Measurements from ENCODE around the gene ACADS.

Gene ACADS

DNA sequence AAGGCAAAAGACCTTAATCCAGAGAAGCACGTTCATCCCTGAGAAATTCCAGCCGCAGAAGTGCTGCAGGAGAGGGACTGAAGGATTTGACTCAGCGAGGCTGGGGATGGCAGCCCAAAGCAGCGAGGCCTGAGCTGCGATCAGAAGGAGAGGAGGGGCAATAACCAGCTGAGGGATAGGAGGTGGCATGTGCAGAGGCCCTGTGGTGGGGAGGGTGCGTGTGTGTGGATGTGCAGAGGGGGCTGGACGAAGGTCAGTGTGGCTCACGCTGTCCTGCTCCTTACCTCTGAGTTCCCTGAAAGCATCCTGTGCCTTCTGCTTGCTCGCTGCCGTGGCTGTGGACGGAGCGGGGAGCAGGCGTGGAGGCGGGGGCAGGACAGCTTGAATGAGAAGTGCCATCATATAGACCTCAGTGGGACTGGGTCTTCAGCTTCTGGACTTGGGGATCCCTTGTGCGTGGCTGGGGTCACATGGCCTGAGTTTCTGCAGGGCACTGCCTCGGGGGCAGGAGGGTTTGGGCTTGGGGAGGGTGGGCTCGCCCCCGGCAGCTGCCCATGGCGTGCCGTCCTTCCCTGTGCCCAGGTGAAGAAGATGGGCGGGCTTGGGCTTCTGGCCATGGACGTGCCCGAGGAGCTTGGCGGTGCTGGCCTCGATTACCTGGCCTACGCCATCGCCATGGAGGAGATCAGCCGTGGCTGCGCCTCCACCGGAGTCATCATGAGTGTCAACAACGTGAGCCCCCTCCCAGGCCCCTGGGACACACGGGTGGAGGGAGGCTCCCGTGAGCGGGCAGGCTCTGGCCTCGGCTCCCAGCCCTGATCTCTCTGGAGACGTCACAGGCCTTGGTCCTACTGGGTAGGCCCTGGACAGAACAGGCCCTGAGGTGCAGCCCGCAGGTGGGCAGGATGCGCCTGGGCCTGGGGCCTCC lies 11.0 kb downstream of the ACADS start:
- Histone ChIP-seq H3K9me3 (ENCODE audit: control insufficient read depth, insufficient read depth, low read length) (no peaks in the 10 kb centered on the region), H3K36me3 (ENCODE audit: control insufficient read depth, insufficient read depth, low read length) (peaks cover 2% of the 10 kb centered on the region), H3K4me1 (ENCODE audit: control insufficient read depth, insufficient read depth, low read length) (no peaks in the 10 kb centered on the region), H3K9ac (ENCODE audit: low read depth, low read length) (no peak overlapping the region), H3K4me3 (ENCODE audit: low read depth, low read length) (no peak overlapping the region), H3K27me3 (ENCODE audit: control insufficient read depth, insufficient read depth, low read length) (no peaks in the 10 kb centered on the region)

DNA sequence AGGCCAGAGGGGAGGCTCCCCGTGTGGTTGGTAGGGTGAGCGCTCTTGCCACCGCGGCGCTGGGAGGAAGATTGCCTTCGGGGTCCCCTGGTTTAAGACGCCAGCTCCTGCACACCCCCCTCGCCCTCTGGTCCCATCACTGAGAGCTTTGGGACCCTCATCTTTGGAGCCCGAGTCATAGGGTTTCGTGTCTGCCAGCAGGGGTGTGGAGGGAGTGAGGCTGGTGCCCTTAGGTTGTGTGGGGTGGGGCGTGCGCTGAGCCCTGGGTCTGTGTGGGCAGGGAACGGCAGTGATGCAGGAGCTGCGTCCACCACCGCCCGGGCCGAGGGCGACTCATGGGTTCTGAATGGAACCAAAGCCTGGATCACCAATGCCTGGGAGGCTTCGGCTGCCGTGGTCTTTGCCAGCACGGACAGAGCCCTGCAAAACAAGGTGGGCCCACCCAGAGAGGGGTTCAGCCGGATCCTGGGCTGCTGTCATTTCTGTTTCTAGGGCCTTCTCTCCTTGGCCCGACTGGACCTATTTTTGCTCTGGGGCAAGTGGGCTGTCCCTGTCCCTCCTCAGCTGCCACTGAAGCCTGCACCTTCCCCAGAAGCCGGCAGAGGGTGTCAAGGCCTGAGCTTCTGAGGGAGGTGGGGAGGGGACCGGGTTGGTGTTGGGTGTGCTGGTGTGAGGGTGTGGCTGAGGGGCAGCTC lies 12.1 kb downstream of the ACADS start:
- peaks cover 2% of the 10 kb centered on the region for H3K36me3 ChIP-seq (ENCODE audit: control insufficient read depth, insufficient read depth, low read length)
- no peaks in the 10 kb centered on the region for H3K9me3 ChIP-seq (ENCODE audit: control insufficient read depth, insufficient read depth, low read length)
- no peaks in the 10 kb centered on the region for H3K4me1 ChIP-seq (ENCODE audit: control insufficient read depth, insufficient read depth, low read length)
- H3K27me3 ChIP-seq (ENCODE audit: control insufficient read depth, insufficient read depth, low read length), result no peaks in the 10 kb centered on the region
- no peak overlapping the region for H3K9ac ChIP-seq (ENCODE audit: low read depth, low read length)
- H3K4me3 ChIP-seq (ENCODE audit: low read depth, low read length), result no peak overlapping the region

DNA sequence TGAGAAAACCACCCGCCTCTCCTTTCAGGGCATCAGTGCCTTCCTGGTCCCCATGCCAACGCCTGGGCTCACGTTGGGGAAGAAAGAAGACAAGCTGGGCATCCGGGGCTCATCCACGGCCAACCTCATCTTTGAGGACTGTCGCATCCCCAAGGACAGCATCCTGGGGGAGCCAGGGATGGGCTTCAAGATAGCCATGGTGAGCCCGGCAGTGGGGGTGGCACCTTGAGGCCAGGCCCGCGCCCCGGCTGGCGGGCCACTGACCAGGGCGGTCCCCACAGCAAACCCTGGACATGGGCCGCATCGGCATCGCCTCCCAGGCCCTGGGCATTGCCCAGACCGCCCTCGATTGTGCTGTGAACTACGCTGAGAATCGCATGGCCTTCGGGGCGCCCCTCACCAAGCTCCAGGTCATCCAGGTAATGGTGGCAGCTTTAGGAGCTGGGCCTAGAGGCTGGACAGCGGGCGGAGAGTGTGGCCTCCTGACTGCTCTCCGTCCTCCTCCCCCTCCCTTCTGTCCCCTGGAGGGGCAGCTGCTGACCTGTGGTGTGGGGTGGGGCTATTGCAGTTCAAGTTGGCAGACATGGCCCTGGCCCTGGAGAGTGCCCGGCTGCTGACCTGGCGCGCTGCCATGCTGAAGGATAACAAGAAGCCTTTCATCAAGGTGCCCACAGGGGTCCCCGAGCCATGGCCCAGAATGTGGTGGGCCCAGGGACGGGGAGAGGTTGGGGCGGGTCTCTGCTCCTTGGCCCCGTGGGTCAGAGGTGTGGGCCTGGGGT lies 12.8 kb downstream of the ACADS start:
- Histone ChIP-seq H3K4me1 (ENCODE audit: control insufficient read depth, insufficient read depth, low read length) (no peaks in the 10 kb centered on the region), H3K9me3 (ENCODE audit: control insufficient read depth, insufficient read depth, low read length) (no peaks in the 10 kb centered on the region), H3K9ac (ENCODE audit: low read depth, low read length) (no peak overlapping the region), H3K36me3 (ENCODE audit: control insufficient read depth, insufficient read depth, low read length) (peaks cover 2% of the 10 kb centered on the region), H3K4me3 (ENCODE audit: low read depth, low read length) (no peak overlapping the region), H3K27me3 (ENCODE audit: control insufficient read depth, insufficient read depth, low read length) (no peaks in the 10 kb centered on the region)

DNA sequence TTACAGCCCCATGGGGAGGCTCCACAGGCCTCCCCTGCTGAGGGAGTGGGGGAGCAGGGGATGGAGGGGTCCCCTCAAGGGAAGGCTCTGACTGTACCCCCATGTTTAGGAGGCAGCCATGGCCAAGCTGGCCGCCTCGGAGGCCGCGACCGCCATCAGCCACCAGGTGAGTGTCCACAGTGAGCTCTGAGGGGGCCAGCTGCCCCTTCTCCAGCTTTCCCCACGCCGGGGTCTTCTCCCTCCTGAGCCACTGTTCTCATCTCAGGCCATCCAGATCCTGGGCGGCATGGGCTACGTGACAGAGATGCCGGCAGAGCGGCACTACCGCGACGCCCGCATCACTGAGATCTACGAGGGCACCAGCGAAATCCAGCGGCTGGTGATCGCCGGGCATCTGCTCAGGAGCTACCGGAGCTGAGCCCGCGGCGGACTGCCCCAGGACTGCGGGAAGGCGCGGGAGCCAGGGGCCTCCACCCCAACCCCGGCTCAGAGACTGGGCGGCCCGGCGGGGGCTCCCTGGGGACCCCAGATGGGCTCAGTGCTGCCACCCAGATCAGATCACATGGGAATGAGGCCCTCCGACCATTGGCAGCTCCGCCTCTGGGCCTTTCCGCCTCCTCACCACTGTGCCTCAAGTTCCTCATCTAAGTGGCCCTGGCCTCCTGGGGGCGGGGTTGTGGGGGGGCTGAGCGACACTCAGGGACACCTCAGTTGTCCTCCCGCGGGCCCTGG lies 13.6 kb downstream of the ACADS start:
- Histone ChIP-seq H3K36me3 (ENCODE audit: control insufficient read depth, insufficient read depth, low read length) (peaks cover under 1% of the 10 kb centered on the region), H3K4me1 (ENCODE audit: control insufficient read depth, insufficient read depth, low read length) (no peaks in the 10 kb centered on the region), H3K9ac (ENCODE audit: low read depth, low read length) (no peak overlapping the region), H3K27me3 (ENCODE audit: control insufficient read depth, insufficient read depth, low read length) (no peaks in the 10 kb centered on the region), H3K9me3 (ENCODE audit: control insufficient read depth, insufficient read depth, low read length) (no peaks in the 10 kb centered on the region), H3K4me3 (ENCODE audit: low read depth, low read length) (no peak overlapping the region)

DNA sequence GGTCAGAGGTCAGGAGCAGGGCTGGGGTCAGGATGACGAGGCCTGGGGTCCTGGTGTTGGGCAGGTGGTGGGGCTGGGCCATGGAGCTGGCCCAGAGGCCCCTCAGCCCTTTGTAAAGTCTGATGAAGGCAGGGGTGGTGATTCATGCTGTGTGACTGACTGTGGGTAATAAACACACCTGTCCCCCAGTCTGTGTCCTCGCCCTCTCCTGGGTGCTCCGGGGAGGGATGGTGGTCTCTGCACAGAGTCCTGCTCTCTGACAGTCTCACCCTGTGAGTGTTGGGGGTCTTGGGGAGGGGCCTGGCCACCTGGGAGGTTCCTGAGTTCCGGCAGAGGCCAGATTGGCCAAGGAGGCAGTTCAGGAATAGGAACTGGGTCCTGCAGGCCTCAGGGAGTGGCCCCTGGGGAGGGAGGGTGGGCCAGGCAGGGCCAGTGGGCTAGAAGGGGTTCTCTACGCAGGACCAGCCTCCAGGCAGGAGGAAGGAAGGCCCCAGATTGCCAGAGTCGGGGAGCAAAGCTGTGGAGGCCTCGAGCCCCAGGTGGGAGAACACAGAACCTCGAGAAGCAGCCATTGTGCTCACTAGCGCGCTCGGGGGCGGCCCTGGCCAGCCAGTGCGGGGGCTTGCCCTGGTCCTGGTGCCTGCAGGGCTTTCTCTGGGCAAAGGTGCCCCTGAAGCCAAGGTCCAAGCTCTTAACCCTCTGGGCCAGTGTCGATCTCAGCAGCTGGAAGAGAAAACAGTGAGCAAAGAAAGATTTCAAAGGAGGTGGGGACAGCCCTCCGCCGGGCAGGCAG lies 14.4 kb downstream of the ACADS start:
- no peaks in the 10 kb centered on the region for H3K27me3 ChIP-seq (ENCODE audit: control insufficient read depth, insufficient read depth, low read length)
- no peak overlapping the region for H3K4me3 ChIP-seq (ENCODE audit: low read depth, low read length)
- no peaks in the 10 kb centered on the region for H3K9me3 ChIP-seq (ENCODE audit: control insufficient read depth, insufficient read depth, low read length)
- no peaks in the 10 kb centered on the region for H3K4me1 ChIP-seq (ENCODE audit: control insufficient read depth, insufficient read depth, low read length)
- H3K36me3 ChIP-seq (ENCODE audit: control insufficient read depth, insufficient read depth, low read length), result no peaks in the 10 kb centered on the region
- H3K9ac ChIP-seq (ENCODE audit: low read depth, low read length), result no peak overlapping the region

DNA sequence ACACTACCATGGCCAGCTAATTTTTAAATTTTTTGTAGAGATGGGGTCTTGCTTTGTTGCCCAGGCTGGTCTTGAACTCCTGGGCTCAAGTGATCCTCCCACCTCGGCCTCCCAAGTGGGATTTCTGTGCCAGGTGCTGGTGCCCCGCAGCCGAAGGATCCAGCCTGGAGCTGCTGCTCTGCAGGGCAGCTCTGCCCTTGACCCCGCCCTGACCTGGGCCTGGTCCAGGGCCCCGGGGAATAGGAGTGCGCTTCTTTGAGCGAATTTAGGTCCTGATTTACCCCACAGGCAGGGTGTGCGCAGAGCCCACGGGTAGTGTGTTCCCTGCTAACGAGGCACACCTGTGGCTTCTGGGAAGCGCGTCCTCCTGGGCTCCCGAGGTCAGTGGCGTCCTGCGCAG lies 15.2 kb downstream of the ACADS start:
- Histone ChIP-seq H3K9me3 (ENCODE audit: control insufficient read depth, insufficient read depth, low read length) (no peaks in the 10 kb centered on the region), H3K36me3 (ENCODE audit: control insufficient read depth, insufficient read depth, low read length) (no peaks in the 10 kb centered on the region), H3K4me3 (ENCODE audit: low read depth, low read length) (no peak overlapping the region), H3K4me1 (ENCODE audit: control insufficient read depth, insufficient read depth, low read length) (no peaks in the 10 kb centered on the region), H3K27me3 (ENCODE audit: control insufficient read depth, insufficient read depth, low read length) (no peaks in the 10 kb centered on the region), H3K9ac (ENCODE audit: low read depth, low read length) (no peak overlapping the region)

DNA sequence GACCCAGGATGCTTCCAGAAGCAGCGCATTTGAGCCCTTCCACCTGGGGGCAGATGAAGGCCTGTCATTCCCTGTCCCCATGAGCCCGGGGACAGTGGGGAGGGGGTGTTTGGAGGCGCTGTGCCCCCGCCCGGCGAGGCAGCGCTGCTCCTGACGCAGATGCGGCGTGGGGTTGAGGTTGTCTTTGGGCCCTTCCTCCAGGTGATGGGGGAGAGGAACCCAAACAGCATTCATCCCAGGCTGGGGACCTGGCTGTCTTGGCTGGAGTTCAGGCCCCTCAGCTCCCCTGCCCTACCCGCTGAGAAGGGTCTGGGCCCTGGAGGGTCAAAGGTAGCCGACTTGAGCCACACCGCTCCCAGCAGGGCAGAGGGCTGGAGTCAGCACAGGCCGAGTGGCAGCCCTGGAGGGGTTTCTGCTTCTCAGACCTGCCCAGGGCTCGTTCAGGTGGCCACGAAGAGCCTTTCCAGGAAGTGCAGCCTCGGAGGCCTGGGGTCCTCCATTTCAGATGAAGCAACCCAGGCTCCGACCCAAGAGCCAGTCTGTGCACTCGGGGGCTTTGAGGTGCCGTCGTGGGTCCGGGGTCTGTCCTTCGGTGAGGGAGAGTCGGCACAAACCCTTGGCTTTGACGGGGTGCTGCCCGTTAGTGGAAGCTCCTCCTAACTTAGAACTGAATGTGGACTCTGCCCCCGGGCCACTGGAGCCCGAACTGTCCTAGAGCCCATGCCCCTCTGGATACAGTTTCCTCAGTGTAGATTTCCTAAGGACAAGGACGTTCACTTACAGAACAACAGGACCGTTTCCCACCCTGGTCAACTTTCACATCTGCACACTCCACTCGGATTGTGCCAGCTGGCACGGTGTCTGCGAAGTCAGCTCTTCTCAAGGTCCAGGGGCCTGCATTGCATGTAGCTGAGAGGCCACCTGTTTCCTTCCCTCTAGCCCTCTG lies 16.1 kb downstream of the ACADS start:
- no peak overlapping the region for H3K4me3 ChIP-seq (ENCODE audit: low read depth, low read length)
- no peaks in the 10 kb centered on the region for H3K36me3 ChIP-seq (ENCODE audit: control insufficient read depth, insufficient read depth, low read length)
- no peaks in the 10 kb centered on the region for H3K9me3 ChIP-seq (ENCODE audit: control insufficient read depth, insufficient read depth, low read length)
- H3K9ac ChIP-seq (ENCODE audit: low read depth, low read length), result no peak overlapping the region
- no peaks in the 10 kb centered on the region for H3K27me3 ChIP-seq (ENCODE audit: control insufficient read depth, insufficient read depth, low read length)
- H3K4me1 ChIP-seq (ENCODE audit: control insufficient read depth, insufficient read depth, low read length), result no peaks in the 10 kb centered on the region

DNA sequence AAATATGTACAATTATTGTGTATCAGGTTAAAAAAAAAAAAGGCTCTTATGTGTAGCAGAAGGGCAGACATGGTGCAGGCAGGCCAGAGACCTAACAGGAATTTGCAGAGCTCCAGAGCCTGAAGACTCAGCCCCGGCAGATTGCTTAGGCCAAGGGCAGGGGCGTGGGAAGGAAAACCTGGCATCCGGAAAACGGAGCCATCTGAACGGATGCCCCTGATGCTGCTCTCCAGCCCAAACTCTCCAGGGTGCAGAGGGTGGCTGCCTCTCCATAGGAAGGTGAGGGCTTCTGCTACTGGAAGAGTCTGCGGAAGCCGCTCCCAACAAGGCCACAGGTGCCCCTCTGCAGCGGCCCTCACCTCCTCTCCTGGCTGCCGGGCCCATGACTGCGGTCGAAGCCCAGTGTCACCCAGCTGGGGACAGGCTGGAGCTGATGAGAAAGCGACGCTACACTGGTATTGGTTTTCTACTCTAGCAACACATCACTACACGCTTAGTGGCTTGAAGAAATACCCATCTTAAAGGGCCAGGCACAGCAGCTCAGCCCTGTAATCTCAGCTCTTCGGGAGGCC lies 19.4 kb downstream of the ACADS start:
- Histone ChIP-seq H3K27me3 (ENCODE audit: control insufficient read depth, insufficient read depth, low read length) (no peaks in the 10 kb centered on the region), H3K9me3 (ENCODE audit: control insufficient read depth, insufficient read depth, low read length) (no peaks in the 10 kb centered on the region), H3K36me3 (ENCODE audit: control insufficient read depth, insufficient read depth, low read length) (no peaks in the 10 kb centered on the region), H3K4me1 (ENCODE audit: control insufficient read depth, insufficient read depth, low read length) (no peaks in the 10 kb centered on the region), H3K4me3 (ENCODE audit: low read depth, low read length) (no peak overlapping the region), H3K9ac (ENCODE audit: low read depth, low read length) (no peak overlapping the region)

DNA sequence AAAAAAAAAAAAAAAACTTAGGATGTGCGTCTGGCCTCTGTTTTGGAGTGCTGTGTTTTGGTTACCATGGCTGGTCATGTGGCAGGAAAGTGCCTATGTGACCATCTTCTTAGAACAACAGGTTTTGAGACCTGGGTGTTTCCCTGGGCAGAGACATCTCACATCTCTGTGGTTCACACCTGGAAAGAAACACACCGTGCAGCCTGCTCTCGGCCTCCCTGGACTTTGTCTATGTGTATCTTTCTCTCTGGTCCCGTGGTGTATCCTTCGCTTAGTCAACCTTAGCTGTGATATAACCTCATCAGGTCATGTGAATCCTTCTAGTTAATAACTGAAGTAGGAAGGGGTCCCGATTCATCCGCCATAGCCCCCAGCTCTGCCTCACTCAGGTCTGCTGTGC lies 22.6 kb downstream of the ACADS start:
- Histone ChIP-seq H3K9me3 (ENCODE audit: control insufficient read depth, insufficient read depth, low read length) (no peaks in the 10 kb centered on the region), H3K36me3 (ENCODE audit: control insufficient read depth, insufficient read depth, low read length) (no peaks in the 10 kb centered on the region), H3K27me3 (ENCODE audit: control insufficient read depth, insufficient read depth, low read length) (no peaks in the 10 kb centered on the region), H3K4me1 (ENCODE audit: control insufficient read depth, insufficient read depth, low read length) (no peaks in the 10 kb centered on the region), H3K4me3 (ENCODE audit: low read depth, low read length) (no peak overlapping the region), H3K9ac (ENCODE audit: low read depth, low read length) (no peak overlapping the region)

DNA sequence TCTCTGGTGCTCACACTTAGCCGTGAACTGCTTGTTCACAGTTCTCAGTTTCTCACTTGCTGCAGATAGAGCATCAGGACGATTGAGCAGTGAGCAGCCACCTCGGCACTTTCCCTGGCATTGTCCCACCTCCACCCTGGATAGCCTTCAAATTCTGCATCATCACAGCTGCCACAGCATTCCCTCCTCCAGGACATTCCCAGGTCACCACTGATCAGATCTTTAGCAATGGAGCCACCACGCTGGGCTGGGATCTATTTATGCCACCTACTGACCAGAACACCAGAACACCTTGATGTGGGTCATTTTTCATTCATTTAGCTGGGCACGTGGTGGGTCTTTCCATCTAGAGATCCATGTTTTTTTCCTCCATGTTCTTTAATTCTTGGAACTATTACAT lies 23.6 kb downstream of the ACADS start:
- Histone ChIP-seq H3K36me3 (ENCODE audit: control insufficient read depth, insufficient read depth, low read length) (no peaks in the 10 kb centered on the region), H3K27me3 (ENCODE audit: control insufficient read depth, insufficient read depth, low read length) (no peaks in the 10 kb centered on the region), H3K9me3 (ENCODE audit: control insufficient read depth, insufficient read depth, low read length) (no peaks in the 10 kb centered on the region), H3K4me3 (ENCODE audit: low read depth, low read length) (no peak overlapping the region), H3K9ac (ENCODE audit: low read depth, low read length) (no peak overlapping the region), H3K4me1 (ENCODE audit: control insufficient read depth, insufficient read depth, low read length) (no peaks in the 10 kb centered on the region)

Measured in iPS-15b (cell line).